Measurements from ENCODE around the gene NFIA. TPM values are rescaled to one million over a fixed set of nuclear protein-coding genes. Genes with fewer than 3 reads are reported as not detected.

The NFIA gene
- total RNA-seq, 4 donors from 2014 or later: 27.9 to 79.9 (median 36.7) TPM

DNA sequence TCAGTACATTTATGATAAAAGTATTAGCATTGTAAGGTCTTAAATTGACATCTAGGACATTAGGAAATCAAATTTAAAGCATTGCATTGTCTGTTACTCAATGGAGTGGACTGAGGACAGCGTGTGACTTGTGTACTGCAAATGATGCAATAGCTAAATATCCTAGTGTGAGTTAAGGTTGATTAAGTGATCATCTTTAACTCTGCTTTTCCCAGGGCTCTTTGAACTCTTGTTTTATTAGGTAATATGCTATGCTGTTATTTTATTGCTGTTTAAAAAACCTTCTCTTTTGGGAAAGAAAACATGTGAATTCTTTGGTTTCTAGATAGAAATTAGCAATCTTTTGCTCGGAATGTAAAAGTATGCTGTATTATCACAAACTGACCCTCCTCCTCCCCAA is 38.6 kb downstream of the NFIA start:
- WGBS, 2 donors: 49 to 60% methylated on average over 2 of the region's 2 CpGs
- TF ChIP-seq, protein P1, sequence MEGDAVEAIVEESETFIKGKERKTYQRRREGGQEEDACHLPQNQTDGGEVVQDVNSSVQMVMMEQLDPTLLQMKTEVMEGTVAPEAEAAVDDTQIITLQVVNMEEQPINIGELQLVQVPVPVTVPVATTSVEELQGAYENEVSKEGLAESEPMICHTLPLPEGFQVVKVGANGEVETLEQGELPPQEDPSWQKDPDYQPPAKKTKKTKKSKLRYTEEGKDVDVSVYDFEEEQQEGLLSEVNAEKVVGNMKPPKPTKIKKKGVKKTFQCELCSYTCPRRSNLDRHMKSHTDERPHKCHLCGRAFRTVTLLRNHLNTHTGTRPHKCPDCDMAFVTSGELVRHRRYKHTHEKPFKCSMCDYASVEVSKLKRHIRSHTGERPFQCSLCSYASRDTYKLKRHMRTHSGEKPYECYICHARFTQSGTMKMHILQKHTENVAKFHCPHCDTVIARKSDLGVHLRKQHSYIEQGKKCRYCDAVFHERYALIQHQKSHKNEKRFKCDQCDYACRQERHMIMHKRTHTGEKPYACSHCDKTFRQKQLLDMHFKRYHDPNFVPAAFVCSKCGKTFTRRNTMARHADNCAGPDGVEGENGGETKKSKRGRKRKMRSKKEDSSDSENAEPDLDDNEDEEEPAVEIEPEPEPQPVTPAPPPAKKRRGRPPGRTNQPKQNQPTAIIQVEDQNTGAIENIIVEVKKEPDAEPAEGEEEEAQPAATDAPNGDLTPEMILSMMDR (IDR thresholded peaks at IDR 0.05): no peak
- TF ChIP-seq POLR2A (IDR thresholded peaks at IDR 0.05): no peak
- DNase-seq: no peak
- Histone ChIP-seq H3K27me3 (no peaks in the 10 kb centered on the region), H3K36me3 (no peaks in the 10 kb centered on the region), H3K4me3 (peak overlapping the region in 2 of 4 donors; percentile 10 to 37), H3K9me3 (no peaks in the 10 kb centered on the region), H3K4me1 (peaks cover 0 to 92% (median 28%) of the 10 kb centered on the region in 3 donors), H3K27ac (peak overlapping the region; percentile 15 to 64 (median 50))
- intact Hi-C loops (cut with DNase I): no loop called here

DNA sequence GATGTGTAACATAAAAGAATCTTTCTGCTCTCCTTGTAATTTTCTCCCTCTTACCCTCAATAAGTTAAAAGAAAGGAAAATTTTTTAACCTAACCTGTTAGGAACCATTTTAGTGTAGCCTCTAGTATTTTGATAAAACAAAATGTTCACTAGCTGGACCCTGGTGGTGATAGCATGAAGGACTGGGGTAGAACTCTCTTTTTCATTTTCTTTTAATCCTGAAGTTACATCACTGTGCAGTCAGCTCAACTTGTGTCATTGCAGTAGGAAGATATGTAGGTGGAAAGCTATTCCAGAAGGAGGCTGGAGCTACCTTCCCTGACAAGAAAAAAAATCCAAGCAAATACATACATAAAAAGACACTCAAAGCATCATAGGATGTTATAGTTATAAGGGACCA is 39.3 kb downstream of the NFIA start:
- TF ChIP-seq POLR2A (IDR thresholded peaks at IDR 0.05): no peak
- TF ChIP-seq, protein P1 (IDR thresholded peaks at IDR 0.05): peak in 1 of 6 experiments; percentile 18
- H3K4me1 ChIP-seq: peaks cover 0 to 85% (median 24%) of the 10 kb centered on the region in 3 donors
- intact Hi-C loops (cut with DNase I): no loop called here
- H3K4me3 ChIP-seq: no peak overlapping the region
- no peak for DNase-seq
- H3K36me3 ChIP-seq: no peaks in the 10 kb centered on the region
- peak overlapping the region in 2 of 4 donors; percentile 7 to 64 for H3K27ac ChIP-seq
- no peaks in the 10 kb centered on the region for H3K27me3 ChIP-seq
- H3K9me3 ChIP-seq: no peaks in the 10 kb centered on the region

DNA sequence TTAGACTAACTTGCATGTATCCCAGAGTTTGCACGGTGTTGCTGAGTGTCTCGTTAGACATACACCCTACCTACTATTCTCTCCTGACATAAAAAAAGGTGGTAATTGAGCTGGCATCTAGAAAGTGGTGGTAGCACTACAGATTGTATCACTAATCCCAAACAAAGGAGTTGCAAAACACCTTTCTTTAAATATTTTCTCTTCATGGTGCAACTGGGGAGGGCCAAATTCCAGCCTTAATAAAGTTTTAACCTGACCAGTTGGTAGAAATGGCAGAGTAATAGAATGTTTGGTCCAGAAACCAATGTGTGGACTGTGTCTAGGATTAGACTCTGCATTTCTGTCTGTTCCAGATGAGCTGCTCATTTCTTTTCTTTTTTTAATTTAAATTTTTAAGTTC is 40.0 kb downstream of the NFIA start:
- TF ChIP-seq, protein P1 (IDR thresholded peaks at IDR 0.05): no peak
- no peak for DNase-seq
- WGBS, 2 donors: 70 to 76% methylated on average over 2 of the region's 2 CpGs
- no peaks in the 10 kb centered on the region for H3K27me3 ChIP-seq
- H3K27ac ChIP-seq: peak overlapping the region in 2 of 4 donors; percentile 7 to 64
- H3K4me1 ChIP-seq: peaks cover 0 to 78% (median 24%) of the 10 kb centered on the region in 3 donors
- H3K36me3 ChIP-seq: no peaks in the 10 kb centered on the region
- H3K9me3 ChIP-seq: no peaks in the 10 kb centered on the region
- no peak overlapping the region for H3K4me3 ChIP-seq
- intact Hi-C loops (cut with DNase I): no loop called here

DNA sequence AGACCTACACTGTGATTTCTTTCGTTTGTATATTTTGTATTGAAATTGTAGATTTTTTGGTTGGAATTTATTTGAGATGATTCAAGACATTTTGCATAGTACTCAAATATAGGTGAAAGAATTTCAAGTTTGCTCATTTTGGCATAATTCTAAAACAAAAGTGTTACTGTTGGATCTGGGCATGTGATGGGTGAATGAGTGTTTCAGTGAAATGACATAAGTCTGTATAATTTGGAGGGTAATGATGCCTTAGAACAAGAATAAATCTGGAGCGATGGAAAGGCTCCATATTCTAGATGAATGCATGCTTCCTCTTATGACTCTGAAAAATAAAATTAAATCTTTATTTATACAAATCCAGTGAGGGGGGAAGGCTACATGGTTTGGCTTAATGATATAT is 41.0 kb downstream of the NFIA start:
- intact Hi-C loops (cut with DNase I): no loop called here
- H3K36me3 ChIP-seq: no peaks in the 10 kb centered on the region
- H3K27me3 ChIP-seq: no peaks in the 10 kb centered on the region
- H3K27ac ChIP-seq: no peak overlapping the region
- DNase-seq: no peak
- H3K4me1 ChIP-seq: peaks cover 0 to 70% (median 24%) of the 10 kb centered on the region in 3 donors
- no peak overlapping the region for H3K4me3 ChIP-seq
- TF ChIP-seq POLR2A (IDR thresholded peaks at IDR 0.05): no peak
- TF ChIP-seq, protein P1 (IDR thresholded peaks at IDR 0.05): no peak
- H3K9me3 ChIP-seq: no peaks in the 10 kb centered on the region
- WGBS, 2 donors: 87 to 88% methylated on average over 2 of the region's 2 CpGs

DNA sequence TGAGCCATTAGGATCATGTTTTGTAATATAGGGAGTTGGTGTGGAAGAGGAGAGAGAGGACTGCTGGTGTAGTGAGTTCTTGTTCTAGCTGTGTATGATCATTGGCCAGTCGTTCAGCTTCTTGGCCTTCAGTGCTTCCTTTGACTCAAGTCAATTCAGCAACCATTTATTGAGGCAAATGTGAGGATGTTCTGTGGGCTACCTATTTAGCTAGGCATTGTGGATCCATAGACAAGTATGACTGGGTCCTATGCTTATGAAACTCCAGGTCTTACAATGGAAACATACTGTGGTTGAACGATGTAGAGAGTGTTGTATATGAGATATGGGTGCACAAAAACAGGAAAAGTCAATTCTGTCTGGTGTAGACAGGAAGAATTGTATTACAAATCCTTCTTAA is 41.7 kb downstream of the NFIA start:
- Histone ChIP-seq H3K36me3 (no peaks in the 10 kb centered on the region), H3K4me3 (no peak overlapping the region), H3K27ac (no peak overlapping the region), H3K9me3 (no peaks in the 10 kb centered on the region), H3K27me3 (no peaks in the 10 kb centered on the region), H3K4me1 (peaks cover 0 to 65% (median 23%) of the 10 kb centered on the region in 3 donors)
- TF ChIP-seq, protein P1 (IDR thresholded peaks at IDR 0.05): no peak
- no peak for TF ChIP-seq POLR2A (IDR thresholded peaks at IDR 0.05)
- intact Hi-C loops (cut with DNase I): no loop called here
- DNase-seq: no peak
- WGBS, 2 donors: 60 to 76% methylated on average over 2 of the region's 2 CpGs

Data from esophagus squamous epithelium (tissue), 5 donors.